Large intestine (tissue), 3 donors: ENCODE data around the gene LETMD1. TPM values are rescaled to one million over a fixed set of nuclear protein-coding genes. Genes with fewer than 3 reads are reported as not detected.
"Not testable (repeated sequence)": the region's sequence is repeated elsewhere in the genome, so short reads cannot be mapped to it uniquely, and the experiment has no call there.

Source experiments
- DNase-seq, 2 donors: peaks; one replicate each; pipeline versions ENCODE4 v3.0.0 to v3.0.0-alpha.2; 2013
- H3K27ac ChIP-seq: one replicate; pipeline ENCODE4 v1.5.1; 2013; ENCODE audit warnings: low read length
- H3K27me3 ChIP-seq: 2 replicates; pipeline ENCODE4 v1.6.1; 2013; ENCODE audit warnings: low read length; ENCODE audit not compliant: control insufficient read depth, insufficient read depth
- H3K36me3 ChIP-seq: 2 replicates; pipeline ENCODE4 v1.6.1; 2013; ENCODE audit warnings: low read length; ENCODE audit not compliant: control insufficient read depth, insufficient read depth
- H3K4me1 ChIP-seq: one replicate; pipeline ENCODE4 v1.6.1; 2013; ENCODE audit warnings: low read length; ENCODE audit not compliant: control insufficient read depth, insufficient read depth
- H3K4me3 ChIP-seq: one replicate; pipeline ENCODE4 v1.5.1; 2013; ENCODE audit warnings: low read length
- H3K9me3 ChIP-seq: one replicate; pipeline ENCODE4 v1.6.1; 2013; ENCODE audit warnings: mild to moderate bottlenecking, low read depth, low read length, moderate library complexity; ENCODE audit not compliant: control insufficient read depth
- WGBS: methylation state at CpG from one replicate; pipeline ENCODE4 v1.1.5; 2013; ENCODE audit warnings: low lambda C conversion rate; ENCODE audit not compliant: insufficient coverage; 5-methylcytosine and 5-hydroxymethylcytosine counted together
- polyA plus RNA-seq: library from polyadenylated mRNA; unstranded; fragments of 120-200 nt; gene quantifications from one replicate; pipeline ENCODE4 v1.2.1, GENCODE V29; 2013

Gene LETMD1
- polyA plus RNA-seq, 1 donor, result 180 TPM

DNA sequence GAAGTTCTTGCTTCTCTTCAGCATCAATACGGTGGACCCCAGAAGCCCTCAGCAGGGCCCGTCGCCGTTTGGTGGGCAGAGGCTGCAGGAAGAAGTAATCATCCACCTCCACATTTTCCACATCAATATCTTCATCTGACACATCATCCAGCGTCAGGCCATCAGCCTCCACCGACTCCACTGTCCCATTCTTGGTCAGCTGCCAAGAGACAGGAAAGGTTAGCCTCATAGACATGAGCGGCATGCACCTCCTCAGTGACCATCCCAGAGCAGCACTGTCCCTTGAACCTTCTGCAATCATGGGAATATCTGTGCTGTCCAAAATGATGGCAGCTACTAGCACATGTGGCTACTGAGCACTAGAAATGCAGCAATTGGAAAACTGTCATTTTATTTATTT, 19.6 kb downstream of the LETMD1 start:
- WGBS, result no CpG with 5 or more reads among the region's 7 CpGs

GRCh38 chr12:51070004-51070403, 21.9 kb downstream of the LETMD1 start:
- Histone ChIP-seq H3K4me1 (no peaks in the 10 kb centered on the region), H3K36me3 (peaks cover 52% of the 10 kb centered on the region), H3K27ac (peak overlapping the region; percentile 20), H3K27me3 (no peaks in the 10 kb centered on the region), H3K4me3 (no peak overlapping the region), H3K9me3 (no peaks in the 10 kb centered on the region)
- DNase-seq, result peak; percentile 63 to 73
- 86% methylated on average over 1 of the region's 3 CpGs for WGBS

More for the DNA sequence above, 19.6 kb downstream of the LETMD1 start:
- H3K9me3 ChIP-seq, result no peaks in the 10 kb centered on the region
- H3K27ac ChIP-seq, result no peak overlapping the region
- no peak overlapping the region for H3K4me3 ChIP-seq
- DNase-seq, result no peak
- no peaks in the 10 kb centered on the region for H3K4me1 ChIP-seq
- peaks cover 58% of the 10 kb centered on the region for H3K36me3 ChIP-seq
- no peaks in the 10 kb centered on the region for H3K27me3 ChIP-seq

DNA sequence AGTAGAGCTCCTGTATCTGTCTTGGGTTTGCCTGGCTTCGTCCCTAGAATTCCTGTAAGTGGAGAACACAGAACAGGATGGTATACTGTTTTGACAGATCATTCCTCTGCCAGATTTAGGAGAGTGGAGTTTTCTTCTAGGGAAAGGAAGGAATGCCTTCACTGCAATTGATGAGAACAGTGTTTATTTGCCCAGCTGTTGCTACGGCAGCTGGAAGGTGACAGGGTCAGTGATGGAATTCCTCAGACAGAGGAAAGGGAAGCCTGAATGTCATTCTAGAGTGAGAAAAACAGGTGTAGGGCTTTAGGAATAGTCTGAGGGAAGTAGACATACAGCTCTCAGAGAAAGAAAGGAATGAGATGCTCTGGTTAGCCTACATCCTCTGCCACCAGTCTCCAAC, 23.5 kb downstream of the LETMD1 start:
- H3K27ac ChIP-seq, result no peak overlapping the region
- no peak overlapping the region for H3K4me3 ChIP-seq
- WGBS, result no CpG with 5 or more reads among the region's 2 CpGs
- no peak for DNase-seq
- H3K4me1 ChIP-seq, result no peaks in the 10 kb centered on the region
- H3K36me3 ChIP-seq, result peaks cover 43% of the 10 kb centered on the region
- no peaks in the 10 kb centered on the region for H3K9me3 ChIP-seq
- H3K27me3 ChIP-seq, result no peaks in the 10 kb centered on the region

GRCh38 chr12:51075390-51075789, 27.3 kb downstream of the LETMD1 start:
- no peak overlapping the region for H3K4me3 ChIP-seq
- H3K36me3 ChIP-seq, result peaks cover 24% of the 10 kb centered on the region
- H3K27me3 ChIP-seq, result no peaks in the 10 kb centered on the region
- no peak overlapping the region for H3K27ac ChIP-seq
- no CpG with 5 or more reads among the region's 5 CpGs for WGBS
- no peaks in the 10 kb centered on the region for H3K4me1 ChIP-seq
- no peak for DNase-seq
- H3K9me3 ChIP-seq, result no peaks in the 10 kb centered on the region

- WGBS, result 83% methylated on average over 2 of the region's 10 CpGs
- Histone ChIP-seq H3K4me1 (no peaks in the 10 kb centered on the region), H3K36me3 (peaks cover 24% of the 10 kb centered on the region), H3K9me3 (no peaks in the 10 kb centered on the region), H3K27ac (no peak overlapping the region), H3K4me3 (no peak overlapping the region), H3K27me3 (no peaks in the 10 kb centered on the region)
- DNase-seq, result no peak
These were observed 28.3 kb downstream of the LETMD1 start for GRCh38 chr12:51076236-51076930.

DNA sequence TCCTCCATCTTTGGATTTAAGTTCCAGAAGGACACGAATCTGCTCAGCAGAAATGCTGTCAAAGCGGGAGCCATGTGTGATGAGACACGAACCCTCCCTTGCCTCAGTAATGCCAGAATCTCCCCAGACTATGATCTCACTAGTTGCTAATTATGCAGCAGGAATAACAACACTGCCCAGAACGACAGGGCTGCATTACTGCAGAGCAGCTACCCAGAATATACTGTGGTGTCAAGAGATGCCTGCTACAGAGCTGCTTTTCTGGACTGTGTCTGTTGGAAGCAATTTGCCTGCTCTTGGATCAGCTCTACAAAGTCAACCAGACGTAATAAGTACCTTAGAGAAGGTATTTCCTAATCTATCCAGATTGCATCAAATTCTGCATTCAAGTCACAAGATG, 29.8 kb downstream of the LETMD1 start:
- WGBS, result no CpG with 5 or more reads among the region's 5 CpGs
- Histone ChIP-seq H3K27me3 (no peaks in the 10 kb centered on the region), H3K27ac (no peak overlapping the region), H3K9me3 (no peaks in the 10 kb centered on the region), H3K36me3 (peaks cover 14% of the 10 kb centered on the region), H3K4me3 (no peak overlapping the region), H3K4me1 (peaks cover 5% of the 10 kb centered on the region)
- no peak for DNase-seq

DNA sequence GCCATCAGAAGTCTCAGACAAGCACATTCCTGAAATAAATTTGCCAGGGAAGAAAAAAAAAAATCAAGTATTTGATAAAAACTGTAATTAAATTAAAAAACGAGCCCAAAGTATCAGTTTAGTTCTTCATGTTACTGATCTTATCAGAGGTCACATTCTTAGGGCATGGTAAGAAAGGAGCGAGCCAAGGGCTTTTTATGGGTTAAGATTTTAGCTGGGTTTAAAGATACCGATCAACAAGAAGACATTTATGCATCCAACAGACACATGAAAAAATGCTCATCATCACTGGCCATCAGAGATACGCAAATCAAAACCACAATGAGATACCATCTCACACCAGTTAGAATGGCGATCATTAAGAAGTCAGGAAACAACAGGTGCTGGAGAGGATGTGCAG, 30.2 kb downstream of the LETMD1 start:
- H3K36me3 ChIP-seq, H3K9me3 ChIP-seq, H3K27ac ChIP-seq, H3K27me3 ChIP-seq, H3K4me1 ChIP-seq, H3K4me3 ChIP-seq, DNase-seq: not testable (repeated sequence)
- 83% methylated on average over 1 of the region's 5 CpGs for WGBS

GRCh38 chr12:51078866-51079265, 30.7 kb downstream of the LETMD1 start:
- H3K9me3 ChIP-seq, DNase-seq, H3K4me1 ChIP-seq, H3K27me3 ChIP-seq, H3K27ac ChIP-seq, H3K36me3 ChIP-seq, H3K4me3 ChIP-seq: not testable (repeated sequence)
- no CpG with 5 or more reads among the region's 6 CpGs for WGBS

DNA sequence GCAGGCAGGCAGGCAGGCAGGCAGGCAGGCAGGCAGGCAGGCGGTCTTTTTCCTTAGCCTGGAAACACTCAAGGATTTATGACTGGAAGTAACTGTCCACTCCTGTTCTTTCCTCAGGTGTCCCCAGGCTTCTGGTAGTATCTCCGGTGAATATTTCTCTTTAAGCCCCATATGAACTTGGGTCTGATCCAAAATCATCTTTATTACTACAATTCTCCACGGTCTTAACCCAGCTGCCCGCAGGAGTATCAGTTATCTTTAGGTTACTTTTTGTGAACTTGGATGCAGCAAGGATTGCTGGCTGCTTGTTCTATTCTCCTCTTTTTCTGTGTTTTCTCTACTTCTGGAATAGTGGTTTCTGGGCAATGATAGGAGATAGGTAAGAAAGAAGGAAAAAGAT, 32.0 kb downstream of the LETMD1 start:
- H3K9me3 ChIP-seq, result no peaks in the 10 kb centered on the region
- no peak overlapping the region for H3K27ac ChIP-seq
- no peaks in the 10 kb centered on the region for H3K36me3 ChIP-seq
- H3K4me3 ChIP-seq, result no peak overlapping the region
- no peaks in the 10 kb centered on the region for H3K27me3 ChIP-seq
- peaks cover 5% of the 10 kb centered on the region for H3K4me1 ChIP-seq
- 100% methylated on average over 2 of the region's 4 CpGs for WGBS
- DNase-seq, result no peak

DNA sequence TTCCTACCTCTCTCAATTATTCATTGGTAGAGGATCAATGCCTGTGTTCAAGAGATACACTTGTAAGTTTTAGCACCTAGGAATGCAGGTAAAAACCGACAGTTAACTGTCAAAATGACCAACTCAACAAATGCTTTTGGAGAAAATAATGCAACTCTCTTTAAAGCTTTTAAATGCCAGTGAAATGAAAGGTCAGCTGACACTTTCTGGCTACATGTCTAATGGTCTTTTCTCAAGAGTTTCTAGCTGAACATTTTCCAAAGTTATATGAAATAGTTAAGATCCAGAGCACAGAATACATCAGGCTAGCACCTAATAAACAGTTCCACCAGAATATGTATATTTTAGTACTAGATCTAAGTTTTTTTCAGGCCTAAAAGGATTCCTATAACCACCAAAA, 33.3 kb downstream of the LETMD1 start:
- no peak overlapping the region for H3K4me3 ChIP-seq
- no CpG with 5 or more reads among the region's 1 CpG for WGBS
- no peaks in the 10 kb centered on the region for H3K36me3 ChIP-seq
- H3K9me3 ChIP-seq, result no peaks in the 10 kb centered on the region
- no peak for DNase-seq
- no peak overlapping the region for H3K27ac ChIP-seq
- peaks cover 5% of the 10 kb centered on the region for H3K4me1 ChIP-seq
- no peaks in the 10 kb centered on the region for H3K27me3 ChIP-seq

DNA sequence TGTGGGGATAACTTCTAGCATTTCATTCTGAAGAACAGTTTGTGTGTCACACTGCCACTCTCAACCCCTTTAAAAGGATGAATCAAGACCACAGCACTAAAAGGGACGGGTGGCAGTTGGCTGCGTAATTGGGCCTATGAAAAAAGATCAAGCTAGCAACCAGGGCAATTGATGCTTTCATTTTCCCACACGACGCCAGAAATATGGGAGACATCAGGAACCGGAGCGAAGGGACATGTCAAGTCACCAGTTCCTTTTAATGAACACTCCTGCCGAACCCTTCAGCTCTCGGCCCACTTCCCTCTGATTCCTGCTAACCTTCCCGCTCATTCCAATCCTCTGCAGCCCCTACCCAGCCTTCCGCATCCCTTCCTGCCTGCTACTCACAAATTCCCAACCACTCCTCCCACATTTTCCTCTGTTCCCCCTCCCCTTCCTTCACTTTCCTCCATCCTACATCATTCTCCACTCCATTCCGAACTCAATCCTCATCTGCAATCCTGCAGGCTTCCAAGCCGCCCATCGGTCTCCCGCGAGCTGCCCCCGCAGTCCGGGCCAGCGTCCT, 34.5 kb downstream of the LETMD1 start:
- DNase-seq, result peak; percentile 11 to 59
- 0% methylated on average over 5 of the region's 18 CpGs for WGBS
- Histone ChIP-seq H3K36me3 (no peaks in the 10 kb centered on the region), H3K4me1 (peaks cover 5% of the 10 kb centered on the region), H3K27me3 (no peaks in the 10 kb centered on the region), H3K9me3 (no peaks in the 10 kb centered on the region), H3K27ac (peak overlapping the region; percentile 78), H3K4me3 (peak overlapping the region; percentile 87)
